Head of caudate nucleus (tissue), 42 donors: ENCODE measurements around the gene PADI2.
"Not testable (repeated sequence)": the region's sequence is repeated elsewhere in the genome, so short reads cannot be mapped to it uniquely, and the experiment has no call there.

Source experiments
- DNase-seq, 42 donors: peaks; one replicate each; pipeline versions ENCODE4 v3.0.0 to v3.0.0-alpha.2; 2020 to 2021; ENCODE audit warnings: mixed read lengths in 7 of 42
- intact Hi-C: fragments of 100-400 bp; cut with DNase I; formaldehyde crosslinking; loops from one replicate; pipeline ENCODE4 v1.15.0; 2022

Gene PADI2

GRCh38 chr1:17067465-17068240, 51.6 kb downstream of the PADI2 start:
- intact Hi-C loops, result no loop called here
- peak in 6 of 42 donors; percentile 20 to 61 (median 47) for DNase-seq

GRCh38 chr1:17067069-17067426, 52.2 kb downstream of the PADI2 start:
- DNase-seq, result peak in 1 of 42 donors; percentile 26
- intact Hi-C loops, result no loop called here

GRCh38 chr1:17066361-17067068, 52.7 kb downstream of the PADI2 start:
- peak in 2 of 42 donors; percentile 20 to 33 for DNase-seq
- intact Hi-C loops, result no loop called here

GRCh38 chr1:17065666-17066065, 53.6 kb downstream of the PADI2 start:
- intact Hi-C loops, result no loop called here

GRCh38 chr1:17062751-17063150, 56.5 kb downstream of the PADI2 start:
- peak in 3 of 42 donors; percentile 4 to 30 (median 26) for DNase-seq
- intact Hi-C loops, result not testable (repeated sequence)

More at GRCh38 chr1:17065666-17066065, 53.6 kb downstream of the PADI2 start:
- DNase-seq, result peak in 1 of 42 donors; percentile 30

- intact Hi-C loops, result no loop called here
- DNase-seq, result peak in 3 of 42 donors; percentile 14 to 21 (median 15)
These were observed 57.4 kb downstream of the PADI2 start for GRCh38 chr1:17061892-17062291.

GRCh38 chr1:17061486-17061885, 57.8 kb downstream of the PADI2 start:
- DNase-seq, result no peak
- intact Hi-C loops, result no loop called here

GRCh38 chr1:17060306-17060749, 58.9 kb downstream of the PADI2 start:
- peak in 2 of 42 donors; percentile 36 to 50 for DNase-seq

GRCh38 chr1:17059391-17060305, 59.6 kb downstream of the PADI2 start:
- DNase-seq, result peak; percentile 63 to 91 (median 82)
- intact Hi-C loops, result loop anchor here (2.0 to 10.0 kb wide), 3 partner anchors 63 to 355 kb away; no protein-coding TSS in a partner anchor

More at GRCh38 chr1:17060306-17060749, 58.9 kb downstream of the PADI2 start:
- intact Hi-C loops, result no loop called here

- intact Hi-C loops, result loop anchor here (10.0 kb wide), 1 partner anchor 358 kb away; no protein-coding TSS in a partner anchor
- DNase-seq, result peak in 1 of 42 donors; percentile 15
These were observed 62.7 kb downstream of the PADI2 start for GRCh38 chr1:17056551-17056950.

GRCh38 chr1:17055801-17056200, 63.5 kb downstream of the PADI2 start:
- DNase-seq, result no peak
- intact Hi-C loops, result loop anchor here (10.0 kb wide), 1 partner anchor 359 kb away; no protein-coding TSS in a partner anchor

GRCh38 chr1:17053685-17054410, 65.4 kb downstream of the PADI2 start, which contains the start of gene SDHB:
Gene SDHB (minus strand): TSS chr1:17054032. CDS start chr1:17054019, 13 bp downstream.
- intact Hi-C loops, result loop anchor here (5.0 to 10.0 kb wide), 2 partner anchors 42 to 361 kb away; partner anchors contain the start of gene ATP13A2
- peak; percentile 97 to 100 (median 99) for DNase-seq

GRCh38 chr1:17053086-17053684, 66.1 kb downstream of the PADI2 start:
- DNase-seq, result no peak
- intact Hi-C loops, result loop anchor here (5.0 to 10.0 kb wide), 2 partner anchors 41 to 362 kb away; partner anchors contain the start of gene ATP13A2

GRCh38 chr1:17052641-17053040, 66.6 kb downstream of the PADI2 start:
- intact Hi-C loops, result loop anchor here (5.0 to 10.0 kb wide), 2 partner anchors 40 to 362 kb away; partner anchors contain the start of gene ATP13A2
- no peak for DNase-seq

GRCh38 chr1:17052038-17052437, 67.2 kb downstream of the PADI2 start:
- DNase-seq, result no peak

GRCh38 chr1:17047924-17048323, 71.3 kb downstream of the PADI2 start:
- DNase-seq, result no peak
- intact Hi-C loops, result loop anchor here (5.0 kb wide), 1 partner anchor 86 kb away; no protein-coding TSS in a partner anchor

More at GRCh38 chr1:17052038-17052437, 67.2 kb downstream of the PADI2 start:
- intact Hi-C loops, result loop anchor here (5.0 to 10.0 kb wide), 2 partner anchors 40 to 363 kb away; partner anchors contain the start of gene ATP13A2

GRCh38 chr1:17046334-17046657, 73.0 kb downstream of the PADI2 start:
- no peak for DNase-seq
- intact Hi-C loops, result loop anchor here (5.0 kb wide), 1 partner anchor 84 kb away; no protein-coding TSS in a partner anchor
